Suppressor macrophage treated with lipopolysaccharide for 4 hours (primary cell): Measurements from ENCODE around the gene ZBTB20.

Experiments
- DNase-seq: peaks from one replicate; pipeline ENCODE4 v3.0.0-alpha.2; 2020

The ZBTB20 gene

DNA sequence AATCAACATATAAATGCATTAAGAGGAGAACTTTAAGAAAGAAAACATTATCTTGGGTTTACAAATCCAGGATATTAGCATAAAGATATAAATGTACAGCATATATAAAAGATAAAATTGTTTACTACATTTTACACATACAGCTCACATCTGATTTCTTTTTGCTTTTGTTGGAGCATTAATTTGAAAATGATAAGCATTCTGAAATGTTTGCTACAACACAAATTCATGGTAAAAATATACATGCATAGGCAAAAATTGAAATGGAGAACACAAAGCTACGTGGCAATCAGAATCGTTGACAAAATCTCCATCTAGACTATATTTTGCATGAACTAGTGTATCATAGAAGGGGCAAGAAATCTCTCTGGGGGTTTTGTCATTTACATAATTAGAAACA, 694.2 kb downstream of the ZBTB20 start:
- no peak for DNase-seq

DNA sequence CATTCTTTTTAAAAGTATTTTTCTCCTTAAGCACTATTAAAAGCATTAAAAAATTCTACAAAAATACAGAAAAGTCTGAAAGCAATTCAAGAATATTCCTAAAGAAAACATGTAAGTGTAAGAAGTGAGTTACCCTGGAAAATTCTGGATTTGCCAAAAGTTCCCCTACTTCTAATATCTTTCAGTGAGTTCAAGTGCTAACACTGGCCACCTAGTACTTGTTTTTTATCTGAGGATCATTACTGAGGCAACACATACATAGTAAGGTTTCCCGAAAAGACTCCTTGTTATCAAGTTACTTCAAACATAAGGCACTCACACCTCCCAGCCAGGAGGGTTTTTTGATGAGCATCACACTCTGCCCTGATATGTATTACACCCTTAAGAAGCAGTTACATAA, 694.8 kb downstream of the ZBTB20 start:
- DNase-seq = no peak

DNA sequence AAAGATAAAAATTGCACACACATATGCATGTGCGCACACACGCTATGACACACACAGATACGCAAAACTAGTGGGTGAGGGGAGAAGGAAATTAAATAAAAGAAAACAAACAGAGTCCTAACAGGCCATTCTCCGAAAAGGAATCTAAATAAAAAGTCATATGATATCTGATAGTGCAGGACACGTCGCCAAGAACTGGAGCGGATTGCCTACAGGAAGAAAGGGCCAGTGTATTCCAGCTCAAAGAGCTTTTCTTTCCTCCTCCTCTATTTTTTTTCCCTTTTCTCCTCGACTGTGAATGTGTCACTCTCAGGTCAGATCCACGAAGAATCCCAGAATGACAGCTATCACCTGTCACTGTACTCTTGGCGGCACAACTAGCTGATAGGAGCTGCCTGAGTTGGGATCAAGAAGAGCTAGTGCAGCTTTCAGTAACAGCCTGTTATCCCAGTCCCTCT, 695.5 kb downstream of the ZBTB20 start:
- DNase-seq = no peak

DNA sequence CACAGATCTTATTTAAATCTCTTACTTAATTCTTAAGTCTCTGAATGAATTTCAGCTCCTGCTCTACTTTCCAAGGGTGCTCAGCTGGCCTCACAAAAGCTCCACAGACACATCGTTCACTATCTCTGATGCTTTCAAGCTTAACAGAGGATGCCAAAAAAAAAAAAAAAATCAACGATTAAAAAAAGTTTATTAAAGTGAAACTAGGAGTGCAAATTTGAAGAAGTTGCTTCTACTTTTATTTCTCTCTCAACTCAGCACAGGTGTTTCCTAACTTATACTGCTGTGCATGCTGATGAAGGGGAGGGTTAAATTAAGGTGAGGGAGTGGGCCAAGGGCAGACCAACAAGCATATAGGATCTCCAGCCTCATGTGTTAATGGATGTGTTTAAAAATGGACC, 696.0 kb downstream of the ZBTB20 start:
- no peak for DNase-seq

DNA sequence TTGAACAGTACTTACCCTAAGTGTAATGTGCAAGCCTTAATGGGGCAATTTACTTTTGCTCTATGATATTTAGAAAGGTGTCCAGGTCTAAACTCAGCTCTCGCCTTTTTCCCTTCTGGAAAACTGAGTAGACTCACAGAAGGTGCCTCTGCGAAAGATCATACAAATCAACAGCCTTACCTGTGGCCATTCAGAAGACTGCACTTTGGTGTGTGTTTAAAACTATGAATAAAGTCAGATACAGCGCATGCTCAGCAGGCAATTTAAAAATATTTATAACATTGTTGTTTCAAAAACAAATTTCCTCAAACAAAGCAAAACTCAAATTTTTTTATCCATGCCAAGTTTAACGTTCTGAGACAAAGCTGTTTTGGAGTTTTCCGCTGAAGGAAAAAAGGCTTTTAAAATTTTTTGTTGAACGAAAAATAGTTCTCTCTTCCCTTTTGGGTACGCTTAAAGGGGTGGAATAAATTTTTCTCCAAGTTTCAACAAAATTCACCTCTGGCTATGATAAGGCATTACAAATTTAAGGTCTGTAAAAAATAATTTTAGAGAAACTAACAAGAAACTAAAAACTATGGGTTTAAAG, 697.0 kb downstream of the ZBTB20 start:
- no peak for DNase-seq

DNA sequence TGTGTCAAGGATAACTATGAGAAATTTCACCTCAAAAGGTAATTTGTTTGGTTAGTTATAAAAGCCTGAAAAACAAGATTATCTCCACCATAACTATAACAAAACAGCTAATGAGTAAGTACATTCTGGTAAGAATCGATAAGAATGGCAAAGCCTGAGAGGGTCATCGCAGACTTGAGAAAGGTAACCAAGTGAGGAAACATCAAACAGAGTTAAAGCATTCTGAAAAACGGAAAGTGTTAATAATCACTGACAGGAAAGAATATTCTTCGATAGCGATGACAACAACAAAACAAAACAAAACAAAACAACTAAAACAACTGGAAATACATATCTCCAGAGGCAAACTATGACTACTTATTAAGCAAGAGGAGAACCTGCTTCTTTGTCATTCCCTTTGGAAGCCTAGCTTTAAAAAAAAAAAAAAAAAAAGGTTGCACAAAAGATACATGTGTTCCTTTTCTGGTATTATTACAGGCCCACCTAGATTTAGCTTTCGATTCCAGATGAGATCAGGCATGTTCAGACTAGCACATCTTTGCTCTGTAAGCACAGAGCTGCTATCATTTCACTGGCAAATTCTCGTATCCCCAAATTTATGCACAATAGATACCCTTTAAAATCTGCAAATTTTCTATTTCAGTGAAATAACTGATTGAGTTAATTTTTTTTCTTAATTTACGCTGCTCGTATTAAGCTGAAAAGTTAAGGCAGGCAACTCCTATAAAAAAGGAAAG, 697.6 kb downstream of the ZBTB20 start:
- DNase-seq = no peak

DNA sequence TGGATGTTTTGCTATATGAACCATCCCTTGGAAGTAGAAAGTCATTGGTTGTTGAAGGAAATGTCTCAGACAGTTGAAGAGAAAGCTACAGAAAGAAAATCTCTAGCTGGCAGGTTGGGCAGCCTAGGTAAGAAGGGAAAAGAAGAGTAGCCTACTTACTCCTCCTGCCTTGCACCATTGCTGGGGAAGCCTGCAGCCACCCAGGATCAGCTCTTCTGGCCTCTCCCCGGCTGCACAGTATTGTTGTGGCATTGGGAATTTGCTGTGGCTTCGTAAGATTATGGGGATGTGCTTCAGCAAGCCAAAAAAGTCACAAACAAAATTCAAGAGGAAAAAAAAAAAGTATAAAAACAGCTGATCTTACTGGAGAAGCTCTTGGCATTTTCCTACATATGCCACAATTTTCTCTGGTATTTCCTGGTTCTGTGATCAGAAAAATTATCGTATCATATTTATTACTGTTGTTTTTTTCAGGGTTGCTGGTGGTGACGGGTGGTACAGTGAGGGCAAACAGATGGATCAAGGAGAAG, 699.1 kb downstream of the ZBTB20 start:
- no peak for DNase-seq

DNA sequence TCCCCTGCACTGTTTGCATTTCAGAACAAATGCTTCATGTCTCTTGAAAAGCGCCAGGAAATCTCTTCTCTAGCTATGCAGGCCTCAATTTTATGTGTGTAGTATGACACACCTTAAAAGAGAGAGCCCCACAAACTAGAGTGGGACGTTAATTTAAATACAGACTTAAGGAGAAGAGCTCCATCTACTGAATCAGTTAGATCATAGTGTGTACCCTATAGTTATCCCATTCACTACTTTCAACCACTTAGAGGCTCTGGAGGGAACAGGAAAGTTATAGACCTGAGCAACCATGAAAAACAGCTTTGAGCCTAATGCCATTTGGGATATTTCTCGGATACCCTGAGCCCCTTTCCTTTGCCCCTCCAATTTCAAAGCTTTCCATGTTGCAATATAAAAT, 699.5 kb downstream of the ZBTB20 start:
- no peak for DNase-seq

DNA sequence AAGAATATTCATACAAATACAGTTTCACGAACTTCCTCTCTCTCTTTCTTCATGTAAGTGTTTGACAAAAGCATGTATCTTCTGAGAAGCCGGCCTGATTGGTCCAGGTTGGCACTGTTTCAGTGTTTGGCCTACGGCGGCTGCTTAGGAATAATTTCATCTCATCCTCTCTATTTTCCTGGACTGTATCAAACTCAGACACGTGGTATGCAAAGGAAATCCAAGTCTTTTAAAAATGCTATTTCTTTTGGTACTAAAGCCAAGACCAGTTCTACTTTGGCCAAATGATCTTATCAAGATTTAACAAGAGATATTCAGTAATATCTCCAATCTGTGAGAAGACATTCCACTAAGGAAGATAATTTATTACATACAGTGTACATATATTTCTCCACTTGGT, 700.5 kb downstream of the ZBTB20 start:
- DNase-seq = no peak

DNA sequence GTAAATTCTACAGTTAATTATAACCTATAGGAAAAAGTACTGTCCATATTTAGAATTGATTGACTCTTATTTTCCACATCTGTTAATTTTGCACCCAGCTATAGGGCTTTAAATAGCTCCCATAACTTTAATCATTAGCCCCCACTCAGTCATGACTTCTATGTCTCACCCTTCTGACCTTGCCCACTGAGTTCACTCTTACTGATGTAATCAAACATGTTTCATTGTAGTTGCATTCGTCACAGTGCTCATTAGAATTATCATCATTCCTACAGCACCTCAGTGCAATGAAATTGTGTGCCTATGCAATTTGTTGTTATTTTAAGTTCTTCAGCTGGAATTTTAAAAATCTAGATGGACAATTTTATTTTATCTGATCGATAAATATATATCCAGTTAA, 701.9 kb downstream of the ZBTB20 start:
- no peak for DNase-seq

DNA sequence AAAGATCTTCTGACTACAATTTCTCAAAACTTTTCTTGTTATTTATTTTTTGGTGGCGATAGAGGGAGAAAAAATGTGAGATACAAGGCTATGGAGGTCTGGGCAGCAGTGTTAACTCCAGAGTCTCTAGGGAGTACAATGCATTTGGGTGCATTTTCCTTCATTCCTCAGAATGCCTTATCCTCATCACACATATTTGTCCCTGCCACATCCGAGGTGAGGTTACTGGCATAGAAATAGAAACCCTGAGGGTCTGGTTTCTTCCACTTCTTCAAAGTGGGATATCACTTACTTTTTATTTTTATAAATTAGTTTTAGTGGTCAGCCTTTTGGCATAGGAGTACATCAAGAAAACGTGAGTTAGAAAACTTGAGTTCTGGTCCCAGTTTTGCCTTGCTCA, 702.9 kb downstream of the ZBTB20 start:
- no peak for DNase-seq

DNA sequence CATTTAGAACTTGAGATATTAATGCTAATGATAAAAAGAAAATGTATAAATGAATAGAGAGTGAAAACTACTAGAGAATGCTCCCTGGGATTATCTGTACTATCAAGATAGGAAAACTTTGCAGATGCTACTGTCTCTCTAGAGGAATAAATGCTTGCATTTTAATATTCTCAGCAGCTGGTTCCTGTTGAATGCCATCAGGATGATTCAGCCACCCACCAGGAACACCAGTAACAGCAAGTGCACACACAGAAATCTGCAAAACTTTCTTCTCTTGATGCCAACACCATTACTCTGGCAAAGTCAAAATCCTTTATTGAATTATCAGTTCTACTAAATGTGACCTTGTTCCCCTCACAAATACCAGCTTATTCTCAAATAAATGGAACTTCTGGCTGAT, 704.8 kb downstream of the ZBTB20 start:
- no peak for DNase-seq

DNA sequence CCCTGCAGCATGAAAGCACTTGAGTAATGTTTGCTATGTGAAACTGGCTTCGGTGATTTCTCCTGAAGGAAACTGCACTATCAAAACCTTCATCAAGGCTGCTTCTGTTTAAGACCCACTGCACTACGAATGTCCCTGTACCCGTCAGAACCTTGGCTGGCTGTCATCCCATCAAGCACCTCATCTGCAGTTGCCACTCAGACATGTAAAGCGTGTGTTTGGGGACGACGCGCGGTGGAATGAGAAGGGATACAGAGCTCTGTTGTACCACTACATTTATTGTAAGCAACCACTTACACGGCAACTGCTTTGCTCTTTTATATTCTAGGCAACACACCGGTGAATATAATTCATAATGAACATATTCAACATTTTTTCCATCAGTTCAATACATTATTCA, 705.7 kb downstream of the ZBTB20 start:
- DNase-seq = no peak

DNA sequence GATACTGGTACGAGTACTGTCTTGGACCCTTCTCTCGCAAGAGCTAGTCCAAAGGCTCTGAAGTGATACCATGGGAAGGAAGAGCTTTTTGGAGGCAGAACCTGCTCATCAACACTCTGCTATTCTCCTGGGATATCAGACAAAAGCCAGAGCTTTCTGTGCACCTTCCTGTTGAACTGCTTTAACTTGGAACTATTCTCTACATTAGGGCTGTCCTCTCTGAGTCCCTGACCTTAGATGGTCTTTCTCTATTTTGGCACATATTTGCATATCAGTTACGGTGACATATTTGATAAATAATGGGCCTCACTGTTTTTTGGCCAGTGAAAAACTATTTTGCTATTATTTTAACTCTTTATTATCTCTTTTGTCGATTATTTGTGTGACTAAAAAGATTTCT, 706.4 kb downstream of the ZBTB20 start:
- DNase-seq = no peak

DNA sequence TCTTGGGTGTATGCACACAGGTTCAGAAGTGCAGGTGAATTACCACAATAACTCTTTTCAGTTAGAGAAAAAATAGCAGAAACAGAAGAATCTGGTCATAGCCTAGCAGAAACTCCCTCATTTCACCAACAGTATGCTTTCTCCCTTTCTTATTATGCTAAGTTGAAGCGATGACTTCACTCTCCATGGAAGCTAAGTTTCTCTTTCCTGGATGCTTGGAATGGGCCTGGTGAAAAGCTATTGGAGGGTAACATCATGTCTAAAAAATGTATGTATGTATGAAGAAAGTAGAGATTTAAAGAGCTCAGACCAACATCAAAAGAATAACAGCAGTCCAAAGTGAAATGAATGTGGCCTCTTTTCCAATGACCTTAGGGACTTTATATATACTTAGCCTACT, 707.8 kb downstream of the ZBTB20 start:
- DNase-seq = no peak

DNA sequence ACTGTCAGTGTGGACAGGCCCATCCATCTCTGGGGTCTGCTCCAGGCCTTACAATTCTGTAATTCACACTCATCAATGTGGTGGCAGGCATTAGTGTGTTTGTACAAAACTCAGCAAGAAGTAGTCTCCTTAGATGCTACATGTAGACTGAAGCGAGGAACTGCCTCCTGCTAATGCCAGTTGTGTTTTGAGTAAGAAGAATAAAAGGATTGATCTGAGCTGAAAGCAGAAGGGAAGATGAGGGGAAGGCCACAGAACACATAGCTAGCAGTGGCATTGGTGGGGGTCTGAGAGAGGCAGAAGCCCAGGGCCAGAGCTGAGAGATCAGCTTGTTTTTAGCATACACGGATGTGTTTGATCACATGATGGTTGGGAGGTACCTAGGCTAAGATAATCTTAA, 709.2 kb downstream of the ZBTB20 start:
- no peak for DNase-seq

DNA sequence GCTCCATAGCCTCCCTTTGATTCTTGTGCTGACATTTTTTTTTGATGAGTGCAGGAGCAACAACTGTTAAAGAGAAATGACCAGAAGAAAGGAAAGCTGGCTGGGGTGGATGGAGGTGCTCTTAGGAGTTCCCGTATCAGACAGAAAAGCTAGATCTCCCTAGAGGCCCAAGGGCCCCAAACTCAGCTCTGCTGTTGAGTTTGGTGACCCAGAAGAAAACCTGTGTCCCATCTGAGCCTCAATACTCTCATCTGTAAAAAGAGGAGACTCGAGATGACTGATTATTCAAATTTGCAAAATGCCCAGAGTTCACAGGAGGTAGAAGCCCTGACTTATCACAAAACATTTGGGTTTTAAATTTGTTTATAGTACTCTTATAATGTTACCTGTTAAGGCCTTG, 710.9 kb downstream of the ZBTB20 start:
- DNase-seq = no peak

DNA sequence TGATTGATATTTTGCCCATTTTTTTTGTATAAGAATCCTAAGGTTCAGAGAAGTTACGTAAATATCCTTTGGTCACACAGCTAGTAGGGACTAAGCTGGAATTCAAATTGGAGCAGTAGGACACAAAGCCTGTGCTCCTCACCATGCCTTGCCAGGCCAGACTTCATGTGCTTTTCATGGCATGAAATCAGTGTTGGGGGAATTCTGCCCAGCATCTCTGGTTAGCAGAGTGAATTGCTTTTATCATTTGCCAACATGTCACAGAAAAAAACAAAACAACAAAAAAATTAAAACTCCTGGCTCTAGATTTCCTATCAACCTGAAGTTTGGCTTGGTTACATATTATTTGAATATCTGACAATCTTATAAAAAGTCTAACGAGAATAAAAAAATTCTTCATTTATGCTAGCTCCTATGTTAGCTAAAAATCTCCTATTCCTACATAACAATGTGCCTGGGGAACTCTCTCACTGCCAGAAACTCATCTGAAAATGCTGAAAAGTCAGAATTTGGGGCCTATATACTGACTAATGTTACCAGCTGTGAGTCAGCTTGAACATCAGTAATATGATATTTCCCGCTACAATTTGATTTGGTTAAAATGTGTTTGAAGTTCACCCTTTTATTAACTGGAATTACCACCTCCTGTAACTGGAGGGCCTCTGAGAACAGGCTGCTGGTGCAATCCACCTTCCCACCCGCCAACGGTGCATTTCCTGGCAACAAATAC, 711.5 kb downstream of the ZBTB20 start:
- DNase-seq = no peak

DNA sequence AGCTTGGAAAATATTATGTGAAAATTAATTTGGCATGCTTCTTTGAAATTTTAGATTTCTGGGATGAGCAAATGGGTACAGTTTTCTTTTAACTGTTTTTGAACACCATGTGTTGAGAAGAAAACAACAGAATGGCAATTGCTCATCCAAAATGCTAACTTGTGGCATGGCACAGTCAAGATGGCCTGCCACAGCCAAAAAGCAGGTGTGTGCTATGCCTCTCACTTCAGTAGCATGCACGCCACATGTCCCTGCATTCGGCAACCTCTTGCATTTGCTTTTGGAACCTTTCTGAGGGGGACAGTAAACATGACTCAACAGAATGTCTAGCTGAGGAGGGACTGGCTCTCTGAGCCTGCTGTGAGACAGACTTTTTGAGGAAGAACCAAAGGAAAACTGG, 714.8 kb downstream of the ZBTB20 start:
- DNase-seq = no peak

DNA sequence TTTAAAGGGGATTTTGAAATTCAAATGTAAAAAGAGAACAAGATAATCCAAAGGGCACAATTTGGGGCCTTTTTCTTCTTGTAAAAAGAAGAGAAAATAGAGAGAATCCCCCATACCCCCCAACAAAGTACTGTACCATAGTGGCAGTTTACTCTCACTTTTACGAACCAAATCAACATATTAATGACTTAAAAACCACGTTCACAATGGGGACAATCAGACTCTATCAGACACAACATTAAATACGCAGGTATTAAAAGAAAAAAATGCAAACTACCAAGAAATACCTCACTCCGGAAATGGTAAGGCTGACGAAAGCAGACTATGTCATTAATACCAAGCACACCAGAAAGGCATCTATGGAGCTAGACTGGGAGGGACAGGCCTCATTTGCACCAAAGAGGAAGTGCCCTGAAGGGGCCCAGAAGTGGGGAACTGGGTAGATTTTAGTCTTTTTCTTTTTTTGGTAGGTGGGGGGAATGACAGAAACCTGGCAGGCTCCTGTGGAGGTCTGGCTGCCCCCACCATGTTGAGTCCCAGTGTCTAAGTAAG, 719.0 kb downstream of the ZBTB20 start:
- DNase-seq = no peak

DNA sequence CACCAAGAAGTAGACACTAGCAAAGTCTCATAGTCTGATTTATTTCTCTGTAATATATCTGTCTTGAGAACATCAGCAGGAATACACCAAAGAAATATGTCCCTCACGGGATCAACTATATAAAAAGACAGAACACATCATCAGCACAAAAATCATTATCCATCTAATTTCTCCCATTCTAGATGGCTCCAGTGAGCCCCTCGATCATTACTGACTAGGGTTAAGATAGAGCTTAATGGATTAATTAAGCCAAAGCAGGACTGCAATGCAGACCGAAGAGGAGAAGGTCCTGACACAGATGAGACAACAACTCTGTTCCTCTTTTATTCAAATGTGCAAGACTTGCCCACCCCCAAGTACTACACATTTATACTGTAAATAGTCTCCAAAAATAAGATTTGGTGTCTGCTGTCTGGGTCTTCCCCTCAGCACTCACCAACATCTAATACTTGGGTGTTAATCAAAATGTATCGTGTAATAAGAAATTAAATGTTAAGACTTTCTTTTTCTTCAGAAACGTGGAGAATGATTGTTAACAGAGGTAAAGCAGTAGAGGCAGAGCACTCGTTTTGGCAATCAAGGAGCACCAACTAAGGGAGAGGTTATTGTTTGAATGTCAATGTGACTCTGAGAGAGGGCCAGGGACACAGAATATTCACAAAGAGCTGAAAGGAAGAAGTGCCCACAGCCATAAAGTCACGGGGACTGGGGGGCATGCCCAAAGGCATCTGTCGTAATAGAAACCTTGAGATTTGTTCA, 719.6 kb downstream of the ZBTB20 start:
- DNase-seq = no peak

DNA sequence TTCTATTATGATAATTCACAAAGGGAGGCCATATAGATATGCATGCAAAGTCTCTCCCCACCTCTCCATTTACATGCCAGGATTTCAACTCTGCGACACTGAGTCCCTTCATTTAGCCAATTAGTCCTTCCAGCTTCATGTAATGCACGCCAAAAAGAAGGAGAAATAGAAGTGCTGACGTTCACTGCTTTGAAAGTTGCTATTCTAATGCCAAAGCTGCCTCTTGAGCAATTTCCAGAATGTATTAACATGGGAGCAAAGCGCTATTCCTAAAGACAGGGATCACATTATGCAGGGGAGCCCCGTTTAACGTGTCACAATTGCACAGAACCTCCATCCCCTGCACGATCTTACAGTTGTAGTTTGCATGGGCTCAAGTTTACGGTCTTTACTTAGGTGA, 722.8 kb downstream of the ZBTB20 start:
- no peak for DNase-seq

DNA sequence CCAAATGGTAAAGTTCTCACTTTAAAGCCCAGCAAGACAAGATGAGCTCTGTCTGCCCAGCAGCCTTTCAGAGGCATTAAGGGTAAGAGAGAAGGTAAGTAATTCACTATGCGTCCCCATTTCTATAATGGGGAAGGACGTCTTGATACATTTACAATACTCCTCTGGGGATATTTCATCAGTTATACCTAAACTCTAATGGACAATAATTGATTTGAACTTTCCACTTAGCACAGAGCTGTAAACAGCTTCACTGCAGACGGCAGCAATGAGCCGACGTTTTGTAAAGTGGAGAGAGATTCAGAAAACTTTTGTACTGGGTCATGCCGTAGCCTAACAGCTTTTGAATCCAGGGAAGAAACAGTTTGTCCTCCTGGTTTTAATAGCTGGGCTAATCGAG, 725.9 kb downstream of the ZBTB20 start:
- DNase-seq = no peak
